Large intestine (tissue), 3 donors: ENCODE results near the gene OTOS. TPM values are rescaled to one million over a fixed set of nuclear protein-coding genes. Genes with fewer than 3 reads are reported as not detected.

Experiments used
- DNase-seq, 2 donors: peaks; one replicate each; pipeline versions ENCODE4 v3.0.0 to v3.0.0-alpha.2; 2013
- H3K27ac ChIP-seq: one replicate; pipeline ENCODE4 v1.5.1; 2013; ENCODE audit warnings: low read length
- H3K27me3 ChIP-seq: 2 replicates; pipeline ENCODE4 v1.6.1; 2013; ENCODE audit warnings: low read length; ENCODE audit not compliant: control insufficient read depth, insufficient read depth
- H3K36me3 ChIP-seq: 2 replicates; pipeline ENCODE4 v1.6.1; 2013; ENCODE audit warnings: low read length; ENCODE audit not compliant: control insufficient read depth, insufficient read depth
- H3K4me1 ChIP-seq: one replicate; pipeline ENCODE4 v1.6.1; 2013; ENCODE audit warnings: low read length; ENCODE audit not compliant: control insufficient read depth, insufficient read depth
- H3K4me3 ChIP-seq: one replicate; pipeline ENCODE4 v1.5.1; 2013; ENCODE audit warnings: low read length
- H3K9me3 ChIP-seq: one replicate; pipeline ENCODE4 v1.6.1; 2013; ENCODE audit warnings: mild to moderate bottlenecking, low read depth, low read length, moderate library complexity; ENCODE audit not compliant: control insufficient read depth
- WGBS: methylation state at CpG from one replicate; pipeline ENCODE4 v1.1.5; 2013; ENCODE audit warnings: low lambda C conversion rate; ENCODE audit not compliant: insufficient coverage; 5-methylcytosine and 5-hydroxymethylcytosine counted together
- polyA plus RNA-seq: library from polyadenylated mRNA; unstranded; fragments of 120-200 nt; gene quantifications from one replicate; pipeline ENCODE4 v1.2.1, GENCODE V29; 2013

Gene OTOS
- polyA plus RNA-seq, 1 donor: not detected

- Histone ChIP-seq H3K4me1 (no peaks in the 10 kb centered on the region), H3K27ac (no peak overlapping the region), H3K9me3 (peaks cover 5% of the 10 kb centered on the region), H3K27me3 (peaks cover 30% of the 10 kb centered on the region), H3K36me3 (no peaks in the 10 kb centered on the region), H3K4me3 (no peak overlapping the region)
- WGBS: no CpG with 5 or more reads among the region's 43 CpGs
- peak in 1 of 2 donors; percentile 3 for DNase-seq
Observed at GRCh38 chr2:240095556-240096523, 44.6 kb downstream of the OTOS start.

- no peaks in the 10 kb centered on the region for H3K36me3 ChIP-seq
- peaks cover 5% of the 10 kb centered on the region for H3K9me3 ChIP-seq
- no peak overlapping the region for H3K27ac ChIP-seq
- H3K27me3 ChIP-seq: peaks cover 10% of the 10 kb centered on the region
- WGBS: 40% methylated on average over 2 of the region's 5 CpGs
- no peak overlapping the region for H3K4me3 ChIP-seq
- H3K4me1 ChIP-seq: no peaks in the 10 kb centered on the region
- DNase-seq: no peak
Observed at GRCh38 chr2:240089306-240089705, 51.2 kb downstream of the OTOS start.

Other genes starting within 250 kb of the OTOS start
- 133 TPM for gene NDUFA10, start 115.3 kb downstream of the OTOS start, polyA plus RNA-seq
- gene OR6B2, start 110.2 kb downstream of the OTOS start, polyA plus RNA-seq: not detected
- not detected for gene OR6B3, start 87.1 kb downstream of the OTOS start, polyA plus RNA-seq
- 106 TPM for gene COPS9, start 4.4 kb downstream of the OTOS start, polyA plus RNA-seq